ENCODE measurements around the gene SIPA1L3. TPM values are rescaled to one million over a fixed set of nuclear protein-coding genes. Genes with fewer than 3 reads are reported as not detected.

Gene SIPA1L3
- total RNA-seq, 1 donor from 2014 or later: 26.9 TPM

GRCh38 chr19:38184815-38185214 lies 277.8 kb downstream of the SIPA1L3 start:
- DNase-seq (ENCODE audit: low read depth) (no peak), FAIRE-seq (no peak)
- Histone ChIP-seq H4K20me1 (ENCODE audit: insufficient read depth, low read length) (peaks cover 12% of the 10 kb centered on the region), H3K9me3 (ENCODE audit: insufficient read depth, low read depth, low read length) (no peaks in the 10 kb centered on the region), H3K4me3 (ENCODE audit: insufficient read depth, low read depth, low read length) (no peak overlapping the region), H3K27ac (ENCODE audit: low read depth, low read length) (no peak overlapping the region), H3K79me2 (ENCODE audit: insufficient read depth, low read length) (no peaks in the 10 kb centered on the region), H3K4me2 (ENCODE audit: low read length) (no peak overlapping the region), H2AFZ (ENCODE audit: low read depth, low read length) (no peak overlapping the region), H3K36me3 (ENCODE audit: insufficient read depth, low read length) (peaks cover 3% of the 10 kb centered on the region), H3K27me3 (ENCODE audit: insufficient read depth, low read length) (no peaks in the 10 kb centered on the region), H3K9ac (ENCODE audit: low read length) (no peak overlapping the region), H3K4me1 (ENCODE audit: insufficient read depth, low read length) (no peaks in the 10 kb centered on the region)
- H3K27ac Mint-ChIP-seq (ENCODE audit: unreplicated experiment): no peak overlapping the region
- H3K4me3 Mint-ChIP-seq (ENCODE audit: unreplicated experiment): no peak overlapping the region
- no peak for TF ChIP-seq EZH2 (IDR thresholded peaks at IDR 0.05; ENCODE audit: insufficient read depth, low read length)
- TF ChIP-seq CTCF (IDR thresholded peaks at IDR 0.05; ENCODE audit: insufficient read depth, low read depth, low read length): no peak
- H3K36me3 Mint-ChIP-seq (ENCODE audit: low read depth, unreplicated experiment): peaks cover 17% of the 10 kb centered on the region
- no peaks in the 10 kb centered on the region for H3K27me3 Mint-ChIP-seq (ENCODE audit: low read depth, unreplicated experiment)
- H3K4me1 Mint-ChIP-seq (ENCODE audit: low read depth, unreplicated experiment): peaks cover 7% of the 10 kb centered on the region
- peaks cover 4% of the 10 kb centered on the region for H3K9me3 Mint-ChIP-seq (ENCODE audit: unreplicated experiment)

DNA sequence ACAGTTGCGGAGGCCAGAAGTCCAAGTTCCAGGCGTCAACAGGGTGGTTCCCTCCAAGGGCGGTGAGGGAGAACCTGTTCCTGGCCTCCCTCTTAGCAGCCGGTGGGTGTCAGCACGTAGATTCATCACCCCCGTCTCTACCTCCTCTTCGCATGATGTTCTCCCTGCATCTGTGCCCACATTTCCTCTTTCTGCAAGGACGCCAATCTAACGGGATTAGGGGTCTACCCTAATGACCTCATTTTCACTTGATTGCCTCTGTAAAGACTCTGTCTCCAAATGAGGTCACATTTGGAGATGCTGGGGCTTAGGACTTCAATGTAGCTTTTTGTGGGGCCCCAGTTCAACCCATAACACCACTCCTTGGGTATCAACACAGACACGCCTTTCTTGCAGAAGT lies 278.6 kb downstream of the SIPA1L3 start:
- no peaks in the 10 kb centered on the region for H3K79me2 ChIP-seq (ENCODE audit: insufficient read depth, low read length)
- H3K27ac ChIP-seq (ENCODE audit: low read depth, low read length): no peak overlapping the region
- no peak overlapping the region for H3K9ac ChIP-seq (ENCODE audit: low read length)
- TF ChIP-seq CTCF (IDR thresholded peaks at IDR 0.05; ENCODE audit: insufficient read depth, low read depth, low read length) (no peak), EZH2 (IDR thresholded peaks at IDR 0.05; ENCODE audit: insufficient read depth, low read length) (no peak)
- H3K4me3 ChIP-seq (ENCODE audit: insufficient read depth, low read depth, low read length): no peak overlapping the region
- H3K36me3 ChIP-seq (ENCODE audit: insufficient read depth, low read length): peaks cover 3% of the 10 kb centered on the region
- H2AFZ ChIP-seq (ENCODE audit: low read depth, low read length): no peak overlapping the region
- H3K4me2 ChIP-seq (ENCODE audit: low read length): no peak overlapping the region
- no peaks in the 10 kb centered on the region for H3K4me1 ChIP-seq (ENCODE audit: insufficient read depth, low read length)
- DNase-seq (ENCODE audit: low read depth): no peak
- H3K9me3 Mint-ChIP-seq (ENCODE audit: unreplicated experiment): peaks cover 4% of the 10 kb centered on the region
- no peak overlapping the region for H3K4me3 Mint-ChIP-seq (ENCODE audit: unreplicated experiment)
- H3K9me3 ChIP-seq (ENCODE audit: insufficient read depth, low read depth, low read length): no peaks in the 10 kb centered on the region
- no peaks in the 10 kb centered on the region for H3K27me3 ChIP-seq (ENCODE audit: insufficient read depth, low read length)
- H3K27ac Mint-ChIP-seq (ENCODE audit: unreplicated experiment): no peak overlapping the region
- H3K4me1 Mint-ChIP-seq (ENCODE audit: low read depth, unreplicated experiment): peaks cover 9% of the 10 kb centered on the region
- peaks cover 17% of the 10 kb centered on the region for H3K36me3 Mint-ChIP-seq (ENCODE audit: low read depth, unreplicated experiment)
- H4K20me1 ChIP-seq (ENCODE audit: insufficient read depth, low read length): peaks cover 12% of the 10 kb centered on the region
- no peaks in the 10 kb centered on the region for H3K27me3 Mint-ChIP-seq (ENCODE audit: low read depth, unreplicated experiment)
- no peak for FAIRE-seq

DNA sequence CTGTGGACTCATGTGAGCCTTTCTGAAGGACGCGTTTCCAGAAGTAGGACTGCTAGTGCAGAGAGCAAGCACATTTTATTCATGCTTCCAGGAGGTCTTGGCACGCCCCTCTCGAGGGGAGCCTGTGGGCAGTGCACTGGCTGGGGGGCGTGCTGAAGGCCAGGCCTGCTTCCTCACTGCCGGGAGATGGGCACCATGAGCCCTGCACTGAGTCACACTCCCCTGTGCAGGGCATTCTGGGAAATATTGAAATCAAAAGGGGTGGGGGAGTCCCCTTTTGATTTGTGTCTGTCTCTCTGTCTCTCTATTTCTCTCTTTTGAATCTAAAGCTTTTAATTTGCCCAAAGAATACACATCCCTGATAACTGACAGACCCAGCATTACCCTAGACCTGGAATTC lies 283.1 kb downstream of the SIPA1L3 start:
- no peak overlapping the region for H3K4me3 Mint-ChIP-seq (ENCODE audit: unreplicated experiment)
- Histone ChIP-seq H3K4me2 (ENCODE audit: low read length) (no peak overlapping the region), H3K9ac (ENCODE audit: low read length) (no peak overlapping the region), H3K4me3 (ENCODE audit: insufficient read depth, low read depth, low read length) (no peak overlapping the region), H3K27me3 (ENCODE audit: insufficient read depth, low read length) (no peaks in the 10 kb centered on the region), H4K20me1 (ENCODE audit: insufficient read depth, low read length) (no peaks in the 10 kb centered on the region), H3K79me2 (ENCODE audit: insufficient read depth, low read length) (no peaks in the 10 kb centered on the region), H3K27ac (ENCODE audit: low read depth, low read length) (no peak overlapping the region), H2AFZ (ENCODE audit: low read depth, low read length) (no peak overlapping the region), H3K36me3 (ENCODE audit: insufficient read depth, low read length) (no peaks in the 10 kb centered on the region), H3K9me3 (ENCODE audit: insufficient read depth, low read depth, low read length) (no peaks in the 10 kb centered on the region), H3K4me1 (ENCODE audit: insufficient read depth, low read length) (no peaks in the 10 kb centered on the region)
- no peaks in the 10 kb centered on the region for H3K9me3 Mint-ChIP-seq (ENCODE audit: unreplicated experiment)
- peaks cover 4% of the 10 kb centered on the region for H3K36me3 Mint-ChIP-seq (ENCODE audit: low read depth, unreplicated experiment)
- peaks cover 4% of the 10 kb centered on the region for H3K4me1 Mint-ChIP-seq (ENCODE audit: low read depth, unreplicated experiment)
- no peak for FAIRE-seq
- TF ChIP-seq CTCF (IDR thresholded peaks at IDR 0.05; ENCODE audit: insufficient read depth, low read depth, low read length) (no peak), EZH2 (IDR thresholded peaks at IDR 0.05; ENCODE audit: insufficient read depth, low read length) (no peak)
- no peaks in the 10 kb centered on the region for H3K27me3 Mint-ChIP-seq (ENCODE audit: low read depth, unreplicated experiment)
- no peak for DNase-seq (ENCODE audit: low read depth)
- no peak overlapping the region for H3K27ac Mint-ChIP-seq (ENCODE audit: unreplicated experiment)
